Measurements from ENCODE around the gene ACVR2A. TPM values are rescaled to one million over a fixed set of nuclear protein-coding genes. Genes with fewer than 3 reads are reported as not detected.

ACVR2A gene
- total RNA-seq, 2 experiments from 2014 or later: 14.0 to 15.2 TPM

GRCh38 chr2:147913701-147914480, 69.1 kb downstream of the ACVR2A start:
- CTCF ChIA-PET: interaction anchor here (0.7 to 5.7 kb wide), 3 partner anchors 54 to 869 kb away, joined by 5 to 73 read pairs (median 5); no protein-coding TSS in a partner anchor

GRCh38 chr2:147916067-147916466, 71.2 kb downstream of the ACVR2A start:
- no peak for DNase-seq
- ChIA-PET POLR2A (no interaction called here), CTCF (interaction anchor here (1.6 kb wide), 1 partner anchor 871 kb away, joined by 3 read pairs; no protein-coding TSS in a partner anchor)
- Mint-ChIP-seq H3K36me3 (ENCODE audit: low read depth) (peaks cover 24% of the 10 kb centered on the region), H3K4me3 (no peak overlapping the region), H3K27ac (no peak overlapping the region), H3K27me3 (no peaks in the 10 kb centered on the region), H3K9me3 (no peaks in the 10 kb centered on the region), H3K4me1 (peaks cover 8% of the 10 kb centered on the region)

More at GRCh38 chr2:147913701-147914480, 69.1 kb downstream of the ACVR2A start:
- Mint-ChIP-seq H3K27me3 (no peaks in the 10 kb centered on the region), H3K36me3 (ENCODE audit: low read depth) (peaks cover 26% of the 10 kb centered on the region), H3K4me1 (peaks cover 20% of the 10 kb centered on the region), H3K4me3 (no peak overlapping the region), H3K27ac (no peak overlapping the region), H3K9me3 (no peaks in the 10 kb centered on the region)
- POLR2A ChIA-PET: no interaction called here
- no peak for DNase-seq

GRCh38 chr2:147916723-147917122, 71.9 kb downstream of the ACVR2A start:
- no peak for DNase-seq
- ChIA-PET CTCF (interaction anchor here (1.6 kb wide), 1 partner anchor 871 kb away, joined by 3 read pairs; no protein-coding TSS in a partner anchor), POLR2A (no interaction called here)
- Mint-ChIP-seq H3K27ac (no peak overlapping the region), H3K4me3 (no peak overlapping the region), H3K4me1 (peaks cover 7% of the 10 kb centered on the region), H3K9me3 (no peaks in the 10 kb centered on the region), H3K36me3 (ENCODE audit: low read depth) (peaks cover 30% of the 10 kb centered on the region), H3K27me3 (no peaks in the 10 kb centered on the region)

GRCh38 chr2:147917161-147917560, 72.3 kb downstream of the ACVR2A start:
- CTCF ChIA-PET: no interaction called here
- H3K27ac Mint-ChIP-seq: no peak overlapping the region
- POLR2A ChIA-PET: no interaction called here
- no peak for DNase-seq
- no peaks in the 10 kb centered on the region for H3K27me3 Mint-ChIP-seq
- H3K9me3 Mint-ChIP-seq: no peaks in the 10 kb centered on the region
- H3K36me3 Mint-ChIP-seq (ENCODE audit: low read depth): peaks cover 30% of the 10 kb centered on the region
- H3K4me3 Mint-ChIP-seq: no peak overlapping the region
- H3K4me1 Mint-ChIP-seq: peaks cover 7% of the 10 kb centered on the region

- no peaks in the 10 kb centered on the region for H3K9me3 Mint-ChIP-seq
- H3K27ac Mint-ChIP-seq: no peak overlapping the region
- CTCF ChIA-PET: no interaction called here
- DNase-seq: no peak
- POLR2A ChIA-PET: no interaction called here
- no peaks in the 10 kb centered on the region for H3K4me1 Mint-ChIP-seq
- no peak overlapping the region for H3K4me3 Mint-ChIP-seq
- peaks cover 29% of the 10 kb centered on the region for H3K36me3 Mint-ChIP-seq (ENCODE audit: low read depth)
- H3K27me3 Mint-ChIP-seq: no peaks in the 10 kb centered on the region
Measured at GRCh38 chr2:147923846-147924245, 79.0 kb downstream of the ACVR2A start.

GRCh38 chr2:147924647-147925046, 79.8 kb downstream of the ACVR2A start:
- H3K4me3 Mint-ChIP-seq: no peak overlapping the region
- no peak for DNase-seq
- no peaks in the 10 kb centered on the region for H3K4me1 Mint-ChIP-seq
- H3K27me3 Mint-ChIP-seq: no peaks in the 10 kb centered on the region
- no peaks in the 10 kb centered on the region for H3K9me3 Mint-ChIP-seq
- ChIA-PET POLR2A (no interaction called here), CTCF (no interaction called here)
- no peak overlapping the region for H3K27ac Mint-ChIP-seq
- peaks cover 28% of the 10 kb centered on the region for H3K36me3 Mint-ChIP-seq (ENCODE audit: low read depth)

- ChIA-PET CTCF (no interaction called here), POLR2A (no interaction called here)
- H3K4me1 Mint-ChIP-seq: no peaks in the 10 kb centered on the region
- no peak overlapping the region for H3K27ac Mint-ChIP-seq
- no peak overlapping the region for H3K4me3 Mint-ChIP-seq
- DNase-seq: no peak
- no peaks in the 10 kb centered on the region for H3K9me3 Mint-ChIP-seq
- peaks cover 30% of the 10 kb centered on the region for H3K36me3 Mint-ChIP-seq (ENCODE audit: low read depth)
- H3K27me3 Mint-ChIP-seq: no peaks in the 10 kb centered on the region
Measured at GRCh38 chr2:147925886-147926285, 81.1 kb downstream of the ACVR2A start.

GRCh38 chr2:147927053-147927588, 82.3 kb downstream of the ACVR2A start:
- DNase-seq: no peak
- Mint-ChIP-seq H3K4me3 (no peak overlapping the region), H3K36me3 (ENCODE audit: low read depth) (peaks cover 26% of the 10 kb centered on the region), H3K27ac (no peak overlapping the region), H3K9me3 (no peaks in the 10 kb centered on the region), H3K4me1 (no peaks in the 10 kb centered on the region), H3K27me3 (no peaks in the 10 kb centered on the region)
- ChIA-PET POLR2A (no interaction called here), CTCF (no interaction called here)

- POLR2A ChIA-PET: no interaction called here
- no peak for DNase-seq
- Mint-ChIP-seq H3K9me3 (no peaks in the 10 kb centered on the region), H3K36me3 (ENCODE audit: low read depth) (peaks cover 14% of the 10 kb centered on the region), H3K4me1 (no peaks in the 10 kb centered on the region), H3K27me3 (no peaks in the 10 kb centered on the region), H3K4me3 (no peak overlapping the region), H3K27ac (no peak overlapping the region)
- CTCF ChIA-PET: interaction anchor here (0.7 kb wide), 1 partner anchor 575 kb away, joined by 3 read pairs; no protein-coding TSS in a partner anchor
Measured at GRCh38 chr2:147933931-147934330, 89.1 kb downstream of the ACVR2A start.

GRCh38 chr2:147934881-147935620, 90.2 kb downstream of the ACVR2A start:
- no peaks in the 10 kb centered on the region for H3K27me3 Mint-ChIP-seq

GRCh38 chr2:147937744-147938349, 93.0 kb downstream of the ACVR2A start:
- H3K9me3 Mint-ChIP-seq: no peaks in the 10 kb centered on the region
- H3K27me3 Mint-ChIP-seq: no peaks in the 10 kb centered on the region
- H3K4me3 Mint-ChIP-seq: no peak overlapping the region
- H3K27ac Mint-ChIP-seq: no peak overlapping the region
- ChIA-PET POLR2A (no interaction called here), CTCF (interaction anchor here (3.6 kb wide), 1 partner anchor 571 kb away, joined by 20 read pairs; no protein-coding TSS in a partner anchor)
- DNase-seq: no peak
- H3K4me1 Mint-ChIP-seq: no peaks in the 10 kb centered on the region
- H3K36me3 Mint-ChIP-seq (ENCODE audit: low read depth): peaks cover 3% of the 10 kb centered on the region

More at GRCh38 chr2:147934881-147935620, 90.2 kb downstream of the ACVR2A start:
- no peak overlapping the region for H3K4me3 Mint-ChIP-seq
- no peak for DNase-seq
- CTCF ChIA-PET: interaction anchor here (1.1 to 3.6 kb wide), 2 partner anchors 10 to 574 kb away, joined by 3 to 20 read pairs; no protein-coding TSS in a partner anchor
- H3K27ac Mint-ChIP-seq: no peak overlapping the region
- POLR2A ChIA-PET: no interaction called here
- H3K9me3 Mint-ChIP-seq: no peaks in the 10 kb centered on the region
- H3K36me3 Mint-ChIP-seq (ENCODE audit: low read depth): peaks cover 9% of the 10 kb centered on the region
- no peaks in the 10 kb centered on the region for H3K4me1 Mint-ChIP-seq

GRCh38 chr2:147939313-147939712, 94.5 kb downstream of the ACVR2A start:
- Mint-ChIP-seq H3K4me3 (no peak overlapping the region), H3K4me1 (no peaks in the 10 kb centered on the region), H3K27ac (no peak overlapping the region), H3K9me3 (no peaks in the 10 kb centered on the region), H3K36me3 (ENCODE audit: low read depth) (peaks cover 6% of the 10 kb centered on the region), H3K27me3 (no peaks in the 10 kb centered on the region)
- DNase-seq: no peak
- CTCF ChIA-PET: no interaction called here
- POLR2A ChIA-PET: no interaction called here

GRCh38 chr2:147945660-147946059, 100.8 kb downstream of the ACVR2A start:
- Mint-ChIP-seq H3K27me3 (no peaks in the 10 kb centered on the region), H3K27ac (no peak overlapping the region), H3K36me3 (ENCODE audit: low read depth) (peaks cover 3% of the 10 kb centered on the region), H3K4me1 (no peaks in the 10 kb centered on the region), H3K9me3 (no peaks in the 10 kb centered on the region), H3K4me3 (no peak overlapping the region)
- CTCF ChIA-PET: interaction anchor here (1.2 to 1.4 kb wide), 2 partner anchors 11 to 563 kb away, joined by 3 to 4 read pairs; no protein-coding TSS in a partner anchor
- DNase-seq: no peak
- POLR2A ChIA-PET: interaction anchor here (0.5 kb wide), 1 partner anchor 75 kb away, joined by 3 read pairs; the partner anchor contains the start of gene MBD5
